ENCODE data around the gene MOB3B. TPM values are rescaled to one million over a fixed set of nuclear protein-coding genes. Genes with fewer than 3 reads are reported as not detected.
A peak's percentile ranks its signal among the peaks of the same experiment; 100 is the strongest.

Gene MOB3B
- total RNA-seq, 6 experiments from 2014 or later: not detected

GRCh38 chr9:27572061-27572460 is 42.4 kb upstream of the MOB3B start:
- peak overlapping the region; percentile 90 for H3K4me3 Mint-ChIP-seq
- H3K36me3 Mint-ChIP-seq (ENCODE audit: low read depth): no peaks in the 10 kb centered on the region
- TF ChIP-seq CTCF (IDR thresholded peaks at IDR 0.05): no peak
- H3K9me3 Mint-ChIP-seq: no peaks in the 10 kb centered on the region
- peaks cover 21% of the 10 kb centered on the region for H3K4me1 Mint-ChIP-seq (ENCODE audit: low read depth)
- H3K27ac Mint-ChIP-seq: peak overlapping the region; percentile 96
- DNase-seq: no peak
- peaks cover 3% of the 10 kb centered on the region; the same call in 1 of the 2 replicates for H3K27me3 Mint-ChIP-seq (ENCODE audit: insufficient read depth)

GRCh38 chr9:27571011-27571410 is 41.4 kb upstream of the MOB3B start:
- DNase-seq: no peak
- H3K4me1 Mint-ChIP-seq (ENCODE audit: low read depth): peaks cover 21% of the 10 kb centered on the region
- peaks cover 3% of the 10 kb centered on the region; the same call in 1 of the 2 replicates for H3K27me3 Mint-ChIP-seq (ENCODE audit: insufficient read depth)
- no peaks in the 10 kb centered on the region for H3K36me3 Mint-ChIP-seq (ENCODE audit: low read depth)
- H3K9me3 Mint-ChIP-seq: no peaks in the 10 kb centered on the region
- no peak overlapping the region for H3K27ac Mint-ChIP-seq
- TF ChIP-seq CTCF (IDR thresholded peaks at IDR 0.05): no peak
- H3K4me3 Mint-ChIP-seq: no peak overlapping the region

GRCh38 chr9:27569406-27569805 is 39.8 kb upstream of the MOB3B start:
- H3K4me3 Mint-ChIP-seq: no peak overlapping the region
- no peak overlapping the region for H3K27ac Mint-ChIP-seq
- no peaks in the 10 kb centered on the region for H3K36me3 Mint-ChIP-seq (ENCODE audit: low read depth)
- peaks cover 15% of the 10 kb centered on the region for H3K4me1 Mint-ChIP-seq (ENCODE audit: low read depth)
- H3K27me3 Mint-ChIP-seq (ENCODE audit: insufficient read depth): no peaks in the 10 kb centered on the region
- no peak for DNase-seq
- no peaks in the 10 kb centered on the region for H3K9me3 Mint-ChIP-seq
- TF ChIP-seq CTCF (IDR thresholded peaks at IDR 0.05): no peak

GRCh38 chr9:27566118-27566517 is 36.5 kb upstream of the MOB3B start:
- H3K27me3 Mint-ChIP-seq (ENCODE audit: insufficient read depth): no peaks in the 10 kb centered on the region
- DNase-seq: no peak
- no peak overlapping the region for H3K27ac Mint-ChIP-seq
- no peak overlapping the region for H3K4me3 Mint-ChIP-seq
- no peak for TF ChIP-seq CTCF (IDR thresholded peaks at IDR 0.05)
- no peaks in the 10 kb centered on the region for H3K36me3 Mint-ChIP-seq (ENCODE audit: low read depth)
- no peaks in the 10 kb centered on the region for H3K4me1 Mint-ChIP-seq (ENCODE audit: low read depth)
- H3K9me3 Mint-ChIP-seq: no peaks in the 10 kb centered on the region

- TF ChIP-seq CTCF (IDR thresholded peaks at IDR 0.05): no peak
- Mint-ChIP-seq H3K4me1 (ENCODE audit: low read depth) (no peaks in the 10 kb centered on the region), H3K9me3 (no peaks in the 10 kb centered on the region), H3K27ac (no peak overlapping the region), H3K27me3 (ENCODE audit: insufficient read depth) (no peaks in the 10 kb centered on the region), H3K4me3 (no peak overlapping the region), H3K36me3 (ENCODE audit: low read depth) (no peaks in the 10 kb centered on the region)
- no peak for DNase-seq
Measured at GRCh38 chr9:27565696-27566095, 36.1 kb upstream of the MOB3B start.

- no peaks in the 10 kb centered on the region for H3K4me1 Mint-ChIP-seq (ENCODE audit: low read depth)
- no peaks in the 10 kb centered on the region for H3K27me3 Mint-ChIP-seq (ENCODE audit: insufficient read depth)
- TF ChIP-seq CTCF (IDR thresholded peaks at IDR 0.05): no peak
Measured at GRCh38 chr9:27564670-27565069, 35.1 kb upstream of the MOB3B start.

More at GRCh38 chr9:27564670-27565069, 35.1 kb upstream of the MOB3B start:
- no peaks in the 10 kb centered on the region for H3K9me3 Mint-ChIP-seq
- H3K36me3 Mint-ChIP-seq (ENCODE audit: low read depth): no peaks in the 10 kb centered on the region
- no peak overlapping the region for H3K4me3 Mint-ChIP-seq
- DNase-seq: no peak
- no peak overlapping the region for H3K27ac Mint-ChIP-seq

Measured in HFFc6 (cell line).